K562 (cell line): ENCODE measurements around the gene SPOCK3. TPM values are rescaled to one million over a fixed set of nuclear protein-coding genes. Genes with fewer than 3 reads are reported as not detected.

Experiments used
- ATAC-seq: fragments of 200-7000 bp; cut with Tn5 transposase; 3 replicates; pipeline ENCODE4 v1.9.1; 2020; ENCODE audit warnings: moderate library complexity
- BruUV-seq: library from RNA; stranded (reverse); fragments of 400-500 nt; replicated peaks from 2 replicates; lab custom pipeline; 2021; lab: Mats Ljungman, UMichigan
- CTCF ChIA-PET: fragments of 300-600 bp; formaldehyde crosslinking; extraction: SDS; loops from one replicate; lab custom pipeline; 2021; ENCODE audit warnings: low intra/inter-chr PET ratio; lab: Yijun Ruan, JAX
- POLR2A ChIA-PET: fragments of 300-600, 350-650 bp; sonication (Branson Sonifier 250); formaldehyde crosslinking; extraction: SDS; loops from one replicate; lab custom pipeline; 2021; ENCODE audit warnings: antibody characterized with exemption, inconsistent platforms; lab: Yijun Ruan, JAX
- DNase-seq, 4 experiments: peaks; one replicate each; pipeline versions ENCODE4 v3.0.0 to v3.0.0-alpha.2; 2011 to 2018; ENCODE audit warnings: low spot score in 3 of 4, mixed read lengths in 3 of 4; ENCODE audit errors: extremely low read depth in 1 of 4
- FAIRE-seq: peaks from 2 replicates; lab custom pipeline; 2011; peaks lifted over from hg19 to GRCh38; lab: Jason Lieb, UNC
- H2AFZ ChIP-seq: 2 replicates; pipeline ENCODE4 v1.6.0; 2011; ENCODE audit warnings: low read depth, low read length, control low read depth, inconsistent platforms
- H3K27ac ChIP-seq: fragments of 200-600 bp; 3 replicates; pipeline ENCODE4 v1.8.0; 2011; ENCODE audit warnings: low read depth, mild to moderate bottlenecking, control low read depth, inconsistent platforms, low read length, moderate library complexity, mixed read lengths; ENCODE audit errors: extremely low read depth
- H3K27me3 ChIP-seq, 2 experiments: fragments of 300-600 bp in 1 of 2; 2 replicates in 1 of 2; 3 replicates in 1 of 2; pipeline versions ENCODE4 v1.6.0 to v1.8.0; 2011; ENCODE audit warnings: inconsistent platforms in 2 of 2, low read length in 2 of 2, mild to moderate bottlenecking in 1 of 2, mixed read lengths in 1 of 2, moderate library complexity in 1 of 2; ENCODE audit not compliant: control insufficient read depth in 2 of 2, insufficient read depth in 2 of 2
- H3K36me3 ChIP-seq: fragments of 300-600 bp; 3 replicates; pipeline ENCODE4 v1.8.0; 2011; ENCODE audit warnings: mild to moderate bottlenecking, low read length, inconsistent platforms; ENCODE audit not compliant: control insufficient read depth, insufficient read depth
- H3K4me1 ChIP-seq, 2 experiments: fragments of 200-600 bp in 1 of 2; replicated peaks in 1 of 2; 2 replicates in 1 of 2; 3 replicates in 1 of 2; pipeline versions ENCODE4 v1.5.1 to v1.8.0; 2011; ENCODE audit warnings: inconsistent platforms in 2 of 2, low read length in 2 of 2, mild to moderate bottlenecking in 1 of 2, mixed read lengths in 1 of 2, moderate library complexity in 1 of 2; ENCODE audit not compliant: control insufficient read depth in 2 of 2, insufficient read depth in 2 of 2
- H3K4me2 ChIP-seq: 2 replicates; pipeline ENCODE4 v1.6.1; 2011; ENCODE audit warnings: low read length, control low read depth, inconsistent platforms, mixed read lengths; ENCODE audit not compliant: insufficient read depth
- H3K4me3 ChIP-seq: fragments of 200-600 bp; sonication (generic), shearing (Covaris generic); 2 replicates; pipeline ENCODE4 v1.5.1; 2016; ENCODE audit warnings: control low read depth, inconsistent platforms
- H3K79me2 ChIP-seq: fragments of 200-600 bp; 3 replicates; pipeline ENCODE4 v1.8.0; 2011; ENCODE audit warnings: low read length, inconsistent platforms; ENCODE audit not compliant: control insufficient read depth, insufficient read depth
- H3K9ac ChIP-seq, 2 experiments: 2 replicates each; pipeline versions ENCODE4 v1.6.0 to v1.6.1; 2011; ENCODE audit warnings: low read depth in 2 of 2, low read length in 2 of 2, control low read depth in 1 of 2, inconsistent platforms in 1 of 2, mild to moderate bottlenecking in 1 of 2, mixed read lengths in 1 of 2; ENCODE audit not compliant: insufficient read depth in 1 of 2
- H3K9me1 ChIP-seq: one replicate; pipeline ENCODE4 v1.6.0; 2011; ENCODE audit warnings: inconsistent platforms, mild to moderate bottlenecking, low read length, moderate library complexity; ENCODE audit not compliant: control insufficient read depth, insufficient read depth
- H3K9me3 ChIP-seq: replicated peaks from 2 replicates; pipeline ENCODE4 v1.5.1; 2011; ENCODE audit warnings: low read depth, low read length, inconsistent platforms; ENCODE audit not compliant: control insufficient read depth, insufficient read depth
- H4K20me1 ChIP-seq: replicated peaks from 2 replicates; pipeline ENCODE4 v1.6.1; 2011; ENCODE audit warnings: low read length, inconsistent platforms, mixed read lengths; ENCODE audit not compliant: control insufficient read depth, insufficient read depth
- ATF7 ChIP-seq: fragments of 450-650 bp; IDR thresholded peaks from 2 replicates; pipeline ENCODE4 v1.7.1; 2014; ENCODE audit warnings: mild to moderate bottlenecking, moderate library complexity
- C11orf30 ChIP-seq: fragments of 450-650 bp; IDR thresholded peaks from 2 replicates; pipeline ENCODE4 v1.6.1; 2016; ENCODE audit warnings: low read depth, mild to moderate bottlenecking
- MAFF ChIP-seq: IDR thresholded peaks from 2 replicates; pipeline ENCODE4 v1.6.1; 2012; ENCODE audit warnings: low read length, improper control_type of control experiment
- MAFG ChIP-seq: fragments of 450-650 bp; conservative IDR thresholded peaks from 2 replicates; pipeline ENCODE4 v1.6.1; 2016; ENCODE audit warnings: missing genetic modification characterization, missing compliant biosample characterization
- YBX1 ChIP-seq: fragments of 450-650 bp; IDR thresholded peaks from 2 replicates; pipeline ENCODE4 v1.7.1; 2016; ENCODE audit warnings: mild to moderate bottlenecking
- ZNF316 ChIP-seq: fragments of 450-650 bp; IDR thresholded peaks from 2 replicates; pipeline ENCODE4 v1.6.1; 2016
- WGBS: fragments of 100-300 bp; shearing (Covaris generic); methylation state at CpG from one replicate; pipeline ENCODE4 v1.1.6; 2016; ENCODE audit warnings: low coverage, mixed read lengths; ENCODE audit not compliant: insufficient coverage; ENCODE audit errors: missing lambda C conversion rate; 5-methylcytosine and 5-hydroxymethylcytosine counted together
- in situ Hi-C: fragments of 300-500 bp; cut with MboI; formaldehyde crosslinking; loops from 4 replicates; pipeline ENCODE4 v1.15.0; 2018; ENCODE audit warnings: inconsistent platforms, mixed read lengths
- intact Hi-C: fragments of 100-400 bp; cut with micrococcal nuclease; formaldehyde crosslinking; loops from 2 replicates; pipeline ENCODE4 v1.14.2; 2022
- polyA plus RNA-seq, 8 experiments: library from polyadenylated mRNA; depleted of rRNA in 4 of 8; stranded (reverse) in 5 of 8; unstranded in 3 of 8; fragments of >200 nt; fragmentation: Nextera tagmentation in 2 of 8; fragmentation: Illumina TruSeq in 1 of 8; extraction: Ambion mirVana in 2 of 8; extraction: Trizol in 1 of 8; gene quantifications; 2 replicates each; pipeline versions ENCODE4 v1.2.1 to v1.2.3, GENCODE V29; 2011 to 2014; ENCODE audit warnings: inconsistent platforms in 1 of 8, missing spikeins in 1 of 8
- total RNA-seq, 7 experiments: library from RNA; depleted of rRNA in 6 of 7; stranded (reverse); fragments of >200 nt in 6 of 7; fragmentation: Illumina TruSeq in 2 of 7; extraction: Trizol in 2 of 7; gene quantifications; 2 replicates each; pipeline versions ENCODE4 v1.2.1 to v1.2.3, GENCODE V29; 2011 to 2021; ENCODE audit warnings: low replicate concordance in 1 of 7

Gene SPOCK3
- total and polyA plus RNA-seq, 9 of the 15 experiments (the other 6 are each of a cell fraction or from before 2014, with no cell fraction given), result not detected

GRCh38 chr4:166996216-166996615 lies 238.1 kb downstream of the SPOCK3 start:
- Histone ChIP-seq H4K20me1 (no peaks in the 10 kb centered on the region), H3K79me2 (no peaks in the 10 kb centered on the region), H3K9me3 (no peaks in the 10 kb centered on the region), H3K9ac (no peak overlapping the region), H3K27ac (no peak overlapping the region), H3K27me3 (no peaks in the 10 kb centered on the region), H3K36me3 (no peaks in the 10 kb centered on the region), H2AFZ (no peak overlapping the region), H3K4me1 (no peaks in the 10 kb centered on the region), H3K4me2 (no peak overlapping the region), H3K4me3 (no peak overlapping the region), H3K9me1 (no peaks in the 10 kb centered on the region)
- in situ Hi-C loops (no loop called here), intact Hi-C loops (no loop called here)
- WGBS, result 0% methylated on average over 1 of the region's 1 CpG
- DNase-seq (no peak), FAIRE-seq (no peak), ATAC-seq (no peak)
- TF ChIP-seq YBX1, result no peak
- ChIA-PET POLR2A (no interaction called here), CTCF (no interaction called here)
- no TSS peak for BruUV-seq

GRCh38 chr4:166994686-166995085 lies 239.6 kb downstream of the SPOCK3 start:
- in situ Hi-C loops (no loop called here), intact Hi-C loops (no loop called here)
- H3K4me2 ChIP-seq, result no peak overlapping the region
- H3K4me3 ChIP-seq, result no peak overlapping the region
- ATAC-seq, result no peak
- no peak overlapping the region for H3K9ac ChIP-seq
- POLR2A ChIA-PET, result no interaction called here
- no peak for FAIRE-seq
- peak; percentile 36 for TF ChIP-seq C11orf30
- TF ChIP-seq MAFF, result peak; percentile 51; the same call in 1 of the 2 replicates
- peak; percentile 66 for TF ChIP-seq ZNF316
- TF ChIP-seq ATF7, result no peak
- TF ChIP-seq MAFG (tag), result peak; percentile 46
- no peaks in the 10 kb centered on the region for H3K9me1 ChIP-seq
- no peaks in the 10 kb centered on the region for H4K20me1 ChIP-seq
- no peak overlapping the region for H2AFZ ChIP-seq
- H3K27ac ChIP-seq, result no peak overlapping the region
- no TSS peak for BruUV-seq
- no peaks in the 10 kb centered on the region for H3K79me2 ChIP-seq
- CTCF ChIA-PET, result no interaction called here
- DNase-seq, result no peak
- no peaks in the 10 kb centered on the region for H3K36me3 ChIP-seq
- no peaks in the 10 kb centered on the region for H3K4me1 ChIP-seq
- H3K27me3 ChIP-seq, result no peaks in the 10 kb centered on the region
- H3K9me3 ChIP-seq, result no peaks in the 10 kb centered on the region
